Coronary artery (tissue), 2 donors: Measurements from ENCODE around the gene SYPL1.

Source experiments
- DNase-seq: peaks from one replicate; pipeline ENCODE4 v3.0.0-alpha.2; 2017; ENCODE audit warnings: low spot score
- H3K27ac ChIP-seq, 2 donors: fragments of 200-600 bp; sonication (generic); one replicate each; pipeline ENCODE4 v1.5.1; 2016 to 2019
- H3K4me3 ChIP-seq: fragments of 200-600 bp; sonication (generic); 2 replicates; pipeline ENCODE4 v1.5.1; 2016; ENCODE audit warnings: mild to moderate bottlenecking, moderate library complexity
- TF ChIP-seq, protein P1 (sequence below): fragments of 200-600 bp; sonication (generic); IDR thresholded peaks from one replicate; pipeline ENCODE4 v1.5.1; 2019; ENCODE audit warnings: antibody characterized with exemption

Gene SYPL1

DNA sequence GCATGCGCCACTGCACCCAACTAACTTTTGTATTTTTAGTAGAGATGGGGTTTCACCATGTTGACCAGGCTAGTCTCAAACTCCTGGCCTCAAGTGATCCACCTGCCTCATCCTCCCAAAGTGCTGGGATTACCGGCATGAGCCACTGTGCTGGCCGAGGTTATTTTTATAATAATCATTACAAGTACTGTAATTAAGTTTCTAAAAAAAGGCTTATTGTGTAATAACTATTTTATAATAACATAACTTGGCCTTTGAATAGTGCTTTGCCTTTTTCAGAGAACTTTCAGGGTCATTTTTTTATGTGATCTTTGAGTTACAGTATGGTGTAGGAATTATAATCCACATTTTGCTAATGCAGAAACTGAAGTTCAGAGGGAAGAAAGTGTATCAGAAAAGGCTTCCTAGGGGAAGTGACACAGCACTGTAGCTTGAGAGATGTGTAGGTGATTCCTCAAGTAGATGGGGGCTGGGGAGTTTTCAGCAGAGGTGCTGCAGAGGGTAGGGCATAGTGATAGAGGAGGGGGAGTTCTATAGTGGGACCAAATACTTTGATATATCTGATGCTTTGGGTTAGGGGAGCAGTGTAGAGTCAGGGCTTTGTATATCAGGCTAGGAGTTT, 9.2 kb upstream of the SYPL1 start:
- Histone ChIP-seq H3K4me3 (no peak overlapping the region), H3K27ac (no peak overlapping the region)
- TF ChIP-seq, protein P1, sequence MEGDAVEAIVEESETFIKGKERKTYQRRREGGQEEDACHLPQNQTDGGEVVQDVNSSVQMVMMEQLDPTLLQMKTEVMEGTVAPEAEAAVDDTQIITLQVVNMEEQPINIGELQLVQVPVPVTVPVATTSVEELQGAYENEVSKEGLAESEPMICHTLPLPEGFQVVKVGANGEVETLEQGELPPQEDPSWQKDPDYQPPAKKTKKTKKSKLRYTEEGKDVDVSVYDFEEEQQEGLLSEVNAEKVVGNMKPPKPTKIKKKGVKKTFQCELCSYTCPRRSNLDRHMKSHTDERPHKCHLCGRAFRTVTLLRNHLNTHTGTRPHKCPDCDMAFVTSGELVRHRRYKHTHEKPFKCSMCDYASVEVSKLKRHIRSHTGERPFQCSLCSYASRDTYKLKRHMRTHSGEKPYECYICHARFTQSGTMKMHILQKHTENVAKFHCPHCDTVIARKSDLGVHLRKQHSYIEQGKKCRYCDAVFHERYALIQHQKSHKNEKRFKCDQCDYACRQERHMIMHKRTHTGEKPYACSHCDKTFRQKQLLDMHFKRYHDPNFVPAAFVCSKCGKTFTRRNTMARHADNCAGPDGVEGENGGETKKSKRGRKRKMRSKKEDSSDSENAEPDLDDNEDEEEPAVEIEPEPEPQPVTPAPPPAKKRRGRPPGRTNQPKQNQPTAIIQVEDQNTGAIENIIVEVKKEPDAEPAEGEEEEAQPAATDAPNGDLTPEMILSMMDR: no peak
- DNase-seq: no peak

DNA sequence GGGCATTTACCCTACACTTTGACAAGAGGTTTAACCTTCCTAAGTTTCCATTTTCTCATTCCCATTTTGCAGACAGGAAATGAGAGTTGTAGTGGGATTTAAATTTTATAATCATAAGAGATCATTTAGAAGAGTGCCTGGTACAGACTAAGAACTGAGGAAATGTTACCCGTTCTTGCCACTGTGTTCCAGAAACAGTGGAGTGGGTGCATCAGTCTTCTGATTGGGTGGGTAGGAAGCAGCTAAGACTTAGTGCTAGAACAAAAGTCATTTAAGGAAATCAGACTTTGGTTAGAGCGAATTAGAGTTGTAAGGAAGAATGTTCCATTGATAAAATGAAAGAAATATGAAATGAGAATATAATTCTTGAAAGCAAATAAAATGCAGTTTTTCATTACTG, 8.4 kb upstream of the SYPL1 start:
- Histone ChIP-seq H3K27ac (no peak overlapping the region), H3K4me3 (no peak overlapping the region)
- TF ChIP-seq, protein P1: no peak
- DNase-seq: no peak

DNA sequence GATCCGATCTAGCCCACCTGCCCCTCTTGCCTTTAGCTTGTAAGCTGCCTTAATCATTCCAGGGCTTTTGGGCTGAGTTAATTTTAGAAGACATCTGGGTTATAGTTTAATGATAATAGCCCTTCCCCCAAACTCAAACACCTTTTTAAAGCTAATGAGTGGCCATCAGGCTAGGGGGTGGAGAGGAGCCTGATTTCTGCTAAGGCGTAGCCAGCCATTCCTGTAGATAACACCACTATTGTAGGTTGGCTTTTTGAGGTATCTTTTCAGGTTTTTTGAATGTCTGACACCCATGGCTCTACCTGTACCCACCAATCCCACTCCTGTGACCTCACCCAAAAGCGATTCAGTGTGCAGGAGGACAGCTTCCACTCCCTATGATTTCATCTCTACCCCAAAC, 7.6 kb upstream of the SYPL1 start:
- H3K4me3 ChIP-seq: no peak overlapping the region
- TF ChIP-seq, protein P1: no peak
- no peak for DNase-seq
- no peak overlapping the region for H3K27ac ChIP-seq

DNA sequence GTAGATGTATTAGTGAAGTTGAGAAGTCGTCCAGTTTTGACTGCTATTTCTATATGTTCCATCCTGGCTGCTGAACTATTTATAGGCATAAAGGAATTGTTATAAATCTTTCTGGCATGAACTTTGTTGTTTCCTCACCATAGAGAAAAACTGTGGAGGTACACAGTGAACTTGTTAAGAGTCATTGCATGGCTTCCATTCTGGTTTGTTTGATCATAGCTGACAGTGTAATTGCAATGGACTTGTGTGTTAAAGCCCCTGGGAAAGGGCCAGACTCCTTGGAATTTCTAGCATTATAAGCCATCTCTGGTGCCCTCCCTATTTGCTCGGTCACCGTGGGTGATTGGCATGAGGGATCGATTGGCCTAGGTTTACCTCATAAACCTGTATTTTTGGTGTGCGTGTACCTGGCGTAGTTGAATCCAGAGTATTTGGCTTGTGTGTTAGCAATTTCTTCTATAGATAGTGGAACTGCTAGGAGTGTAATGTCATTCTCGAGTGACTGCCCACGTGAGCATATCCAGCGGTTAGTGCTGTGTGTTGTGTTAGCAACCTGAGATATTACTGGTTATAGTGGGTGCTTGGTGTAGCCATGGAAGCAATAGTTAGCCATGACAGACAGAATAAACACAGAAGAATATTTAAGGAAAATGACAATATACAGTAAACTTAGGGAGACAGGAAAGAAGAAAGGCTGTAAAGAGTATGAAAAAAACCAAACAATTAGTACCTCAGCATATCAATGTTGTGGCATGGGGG, 5.9 kb upstream of the SYPL1 start:
- H3K27ac ChIP-seq: no peak overlapping the region
- no peak overlapping the region for H3K4me3 ChIP-seq
- TF ChIP-seq, protein P1: no peak
- DNase-seq: no peak

DNA sequence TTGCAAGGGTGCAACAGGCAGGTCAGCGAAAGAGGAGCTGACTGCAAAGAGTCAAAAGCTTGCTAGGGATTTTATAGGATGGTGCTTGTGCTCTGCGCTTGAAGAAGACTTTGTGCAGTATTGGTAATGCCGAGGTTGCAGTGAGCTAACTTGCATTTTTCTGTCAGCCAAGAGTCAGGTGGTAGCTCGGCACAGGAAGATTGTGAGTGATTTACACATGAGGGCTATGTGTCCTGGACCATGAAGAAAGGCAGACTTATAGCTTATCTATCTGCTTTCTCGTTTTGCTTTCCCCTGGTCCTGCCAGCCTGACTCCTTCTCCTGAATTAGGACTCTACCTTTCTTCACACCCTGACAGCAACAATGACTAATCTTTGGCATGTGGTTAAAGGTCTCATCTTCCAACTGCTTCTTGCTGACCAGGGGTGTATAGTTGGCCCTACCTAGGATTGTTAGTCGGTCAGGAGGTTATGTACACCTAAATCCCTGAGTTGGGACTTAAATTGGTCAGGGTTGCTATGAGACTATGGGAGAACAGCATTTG, 4.1 kb upstream of the SYPL1 start:
- TF ChIP-seq, protein P1: no peak
- no peak for DNase-seq
- H3K27ac ChIP-seq: no peak overlapping the region
- no peak overlapping the region for H3K4me3 ChIP-seq

DNA sequence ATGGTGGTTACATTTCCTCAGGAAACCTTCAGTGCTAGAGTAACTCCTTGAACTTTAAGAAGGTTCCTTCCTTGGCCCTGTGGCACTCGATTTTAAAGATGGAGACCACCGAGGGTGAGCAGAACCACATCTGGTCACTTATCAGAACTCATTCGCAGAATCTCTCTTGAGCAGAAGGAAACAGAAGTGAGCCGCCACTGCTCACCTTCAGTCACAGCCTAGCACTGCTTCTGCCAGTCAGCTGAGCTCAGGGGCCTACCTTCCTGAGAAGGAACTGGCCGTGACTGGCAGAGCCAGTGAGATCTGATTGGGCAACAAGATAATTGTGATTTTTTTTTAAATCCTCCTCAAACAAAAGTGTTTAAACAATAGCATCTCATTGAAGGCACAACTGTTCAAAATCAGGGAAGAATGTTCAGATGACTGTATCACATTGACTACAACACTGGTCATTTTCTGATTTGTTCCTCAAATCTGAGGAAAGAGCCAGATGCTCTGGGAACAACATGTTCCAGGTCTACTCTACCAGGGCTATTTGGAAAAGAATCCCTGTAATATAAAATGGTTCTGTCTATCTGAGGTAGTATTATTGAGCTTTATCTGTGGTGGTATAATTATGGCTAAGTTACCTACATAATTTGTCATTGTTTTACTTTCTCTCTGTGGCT, 2.7 kb upstream of the SYPL1 start:
- Histone ChIP-seq H3K4me3 (no peak overlapping the region), H3K27ac (no peak overlapping the region)
- TF ChIP-seq, protein P1: no peak
- no peak for DNase-seq
